Keratinocyte (primary cell): Measurements from ENCODE around the gene PHRF1. TPM values are rescaled to one million over a fixed set of nuclear protein-coding genes. Genes with fewer than 3 reads are reported as not detected.

Experiments used
- DNase-seq: peaks from one replicate; pipeline ENCODE4 v3.0.0-alpha.2; 2011; ENCODE audit warnings: low read depth, missing footprints, low spot score
- FAIRE-seq: peaks from 2 replicates; lab custom pipeline; 2011; peaks lifted over from hg19 to GRCh38; lab: Jason Lieb, UNC
- H2AFZ ChIP-seq: 2 replicates; pipeline ENCODE4 v1.6.0; 2012; ENCODE audit warnings: low read length, control low read depth, inconsistent platforms; ENCODE audit not compliant: control insufficient read depth
- H3K27ac ChIP-seq: 2 replicates; pipeline ENCODE4 v1.5.1; 2011; ENCODE audit warnings: low read length; ENCODE audit not compliant: control insufficient read depth, insufficient read depth
- H3K27me3 ChIP-seq: 3 replicates; pipeline ENCODE4 v1.6.0; 2011; ENCODE audit warnings: low read length; ENCODE audit not compliant: control insufficient read depth, insufficient read depth; ENCODE audit errors: extremely low read depth
- H3K36me3 ChIP-seq, 2 experiments: 2 replicates in 1 of 2; 3 replicates in 1 of 2; pipeline ENCODE4 v1.5.1; 2011; ENCODE audit warnings: low read length in 2 of 2, mild to moderate bottlenecking in 1 of 2; ENCODE audit not compliant: control insufficient read depth in 2 of 2, insufficient read depth in 2 of 2; ENCODE audit errors: extremely low read depth in 1 of 2
- H3K4me1 ChIP-seq: 3 replicates; pipeline ENCODE4 v1.5.1; 2011; ENCODE audit warnings: low read length; ENCODE audit not compliant: control insufficient read depth, insufficient read depth; ENCODE audit errors: extremely low read depth
- H3K4me2 ChIP-seq: 3 replicates; pipeline ENCODE4 v1.6.0; 2011; ENCODE audit warnings: low read depth, low read length; ENCODE audit not compliant: control insufficient read depth, insufficient read depth; ENCODE audit errors: extremely low read depth
- H3K4me3 ChIP-seq, 3 experiments: fragments of 200-600 bp in 1 of 3; sonication (generic) in 1 of 3; 2 replicates in 2 of 3; 3 replicates in 1 of 3; pipeline ENCODE4 v1.5.1; 2011 to 2016; ENCODE audit warnings: low read length in 3 of 3, mild to moderate bottlenecking in 3 of 3, control low read depth in 2 of 3, inconsistent platforms in 1 of 3, low read depth in 1 of 3, mixed read lengths in 1 of 3, mixed run types in 1 of 3, moderate library complexity in 1 of 3; ENCODE audit not compliant: control insufficient read depth in 2 of 3, insufficient read depth in 2 of 3; ENCODE audit errors: extremely low read depth in 1 of 3
- H3K79me2 ChIP-seq: 2 replicates; pipeline ENCODE4 v1.6.0; 2012; ENCODE audit warnings: low read length; ENCODE audit not compliant: control insufficient read depth, insufficient read depth
- H3K9ac ChIP-seq: 3 replicates; pipeline ENCODE4 v1.6.0; 2011; ENCODE audit warnings: low read length; ENCODE audit not compliant: control insufficient read depth, insufficient read depth; ENCODE audit errors: extremely low read depth
- H3K9me1 ChIP-seq: 3 replicates; pipeline ENCODE4 v1.6.0; 2011; ENCODE audit warnings: low read length; ENCODE audit not compliant: control insufficient read depth, insufficient read depth; ENCODE audit errors: extremely low read depth
- H3K9me3 ChIP-seq: 2 replicates; pipeline ENCODE4 v1.5.1; 2012; ENCODE audit warnings: low read depth, low read length; ENCODE audit not compliant: control insufficient read depth
- H4K20me1 ChIP-seq: 3 replicates; pipeline ENCODE4 v1.6.0; 2011; ENCODE audit warnings: low read length; ENCODE audit not compliant: control insufficient read depth, insufficient read depth; ENCODE audit errors: extremely low read depth
- CTCF ChIP-seq, 3 experiments: IDR thresholded peaks in 1 of 3; conservative IDR thresholded peaks in 1 of 3; optimal IDR thresholded peaks in 1 of 3; 2 replicates in 2 of 3; 3 replicates in 1 of 3; pipeline versions ENCODE3 to v1.5.1; 2011; ENCODE audit warnings: low read length in 3 of 3, mild to moderate bottlenecking in 3 of 3, moderate library complexity in 2 of 3, control low read depth in 1 of 3, inconsistent platforms in 1 of 3; ENCODE audit not compliant: insufficient read depth in 2 of 3; ENCODE audit errors: extremely low read depth in 1 of 3
- EZH2 ChIP-seq: IDR thresholded peaks from one replicate; pipeline ENCODE4 v1.6.1; 2012; ENCODE audit warnings: inconsistent platforms, mild to moderate bottlenecking, low read length, moderate library complexity
- dilution Hi-C: fragments of 300-500 bp; cut with MboI; formaldehyde crosslinking; loops from one replicate; pipeline ENCODE4 v1.7.0; 2020; ENCODE audit warnings: low sequenced_read_pairs; ENCODE audit not compliant: extremely low pct_ligation_motif_present
- polyA plus RNA-seq, 5 experiments: library from polyadenylated mRNA; depleted of rRNA in 3 of 5; stranded (reverse) in 3 of 5; stranded (forward) in 1 of 5; unstranded in 1 of 5; fragments of >200 nt; gene quantifications; 1 replicate in 1 of 5; 2 replicates in 3 of 5; 3 replicates in 1 of 5; pipeline versions ENCODE4 v1.2.1 to v1.2.3, GENCODE V29; 2011 to 2012; ENCODE audit warnings: missing spikeins in 2 of 5, low read depth in 1 of 5, low replicate concordance in 1 of 5

Gene PHRF1
- polyA plus RNA-seq, 1 donor (not counting 4 experiments of a cell fraction or from before 2014, with no cell fraction given) = 10.7 TPM

DNA sequence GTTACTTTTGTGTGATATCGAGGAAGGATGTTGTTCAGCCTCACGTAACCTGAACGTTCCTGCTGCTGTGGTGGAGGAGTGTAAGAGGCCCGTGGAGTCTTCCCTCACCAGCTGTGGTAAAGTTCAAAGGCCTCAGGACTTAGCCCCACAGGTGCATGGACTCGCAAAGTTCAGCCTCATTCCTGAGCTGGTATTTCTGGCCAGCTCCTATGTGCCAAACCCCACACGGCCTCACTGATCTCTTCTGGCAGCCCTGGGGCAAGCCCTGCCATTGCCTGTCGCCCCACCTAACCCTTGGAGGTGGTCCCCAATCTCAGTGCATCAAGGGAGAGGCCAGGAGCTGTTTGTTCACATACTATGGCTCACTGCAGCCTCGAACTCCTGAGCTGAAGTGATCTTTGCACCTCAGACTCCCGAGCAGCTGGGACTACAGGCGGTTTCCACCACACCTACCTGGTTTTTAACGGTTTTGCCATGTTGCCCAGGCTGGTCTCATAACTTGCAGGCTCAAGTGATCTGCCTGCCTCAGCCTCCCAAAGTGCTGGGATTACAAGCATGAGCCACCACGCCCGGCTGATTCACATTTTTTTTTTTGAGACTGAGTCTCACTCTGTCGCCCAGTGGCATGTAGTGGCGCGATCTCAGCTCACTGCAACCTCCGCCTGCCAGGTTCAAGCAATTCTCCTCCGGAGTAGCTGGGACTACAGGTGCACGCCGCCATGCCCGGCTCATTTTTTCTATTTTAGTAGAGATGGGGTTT lies 2.2 kb downstream of the PHRF1 start:
- DNase-seq = no peak
- Histone ChIP-seq H3K79me2 (peaks cover 64% of the 10 kb centered on the region), H4K20me1 (peaks cover 46% of the 10 kb centered on the region), H3K9me1 (peaks cover 8% of the 10 kb centered on the region), H3K9me3 (no peaks in the 10 kb centered on the region), H3K4me2 (peak overlapping the region; percentile 97), H2AFZ (no peak overlapping the region), H3K4me3 (peak overlapping the region in 2 of 3 experiments; percentile 96 to 97), H3K36me3 (peaks cover 8 to 18% of the 10 kb centered on the region in 2 experiments), H3K9ac (peak overlapping the region; percentile 99), H3K27ac (peak overlapping the region; percentile 51), H3K4me1 (peaks cover 37% of the 10 kb centered on the region), H3K27me3 (no peaks in the 10 kb centered on the region)
- dilution Hi-C loops = no loop called here
- no peak for FAIRE-seq
- TF ChIP-seq EZH2 = no peak
- no peak for TF ChIP-seq CTCF (optimal IDR thresholded peaks at IDR 0.05 in 1 of 3, IDR thresholded peaks at IDR 0.05 in 1 of 3, conservative IDR thresholded peaks at IDR 0.05 in 1 of 3; ENCODE audit: extremely low read depth in 1 of 3, insufficient read depth in 2 of 3, low read length in 3 of 3)

DNA sequence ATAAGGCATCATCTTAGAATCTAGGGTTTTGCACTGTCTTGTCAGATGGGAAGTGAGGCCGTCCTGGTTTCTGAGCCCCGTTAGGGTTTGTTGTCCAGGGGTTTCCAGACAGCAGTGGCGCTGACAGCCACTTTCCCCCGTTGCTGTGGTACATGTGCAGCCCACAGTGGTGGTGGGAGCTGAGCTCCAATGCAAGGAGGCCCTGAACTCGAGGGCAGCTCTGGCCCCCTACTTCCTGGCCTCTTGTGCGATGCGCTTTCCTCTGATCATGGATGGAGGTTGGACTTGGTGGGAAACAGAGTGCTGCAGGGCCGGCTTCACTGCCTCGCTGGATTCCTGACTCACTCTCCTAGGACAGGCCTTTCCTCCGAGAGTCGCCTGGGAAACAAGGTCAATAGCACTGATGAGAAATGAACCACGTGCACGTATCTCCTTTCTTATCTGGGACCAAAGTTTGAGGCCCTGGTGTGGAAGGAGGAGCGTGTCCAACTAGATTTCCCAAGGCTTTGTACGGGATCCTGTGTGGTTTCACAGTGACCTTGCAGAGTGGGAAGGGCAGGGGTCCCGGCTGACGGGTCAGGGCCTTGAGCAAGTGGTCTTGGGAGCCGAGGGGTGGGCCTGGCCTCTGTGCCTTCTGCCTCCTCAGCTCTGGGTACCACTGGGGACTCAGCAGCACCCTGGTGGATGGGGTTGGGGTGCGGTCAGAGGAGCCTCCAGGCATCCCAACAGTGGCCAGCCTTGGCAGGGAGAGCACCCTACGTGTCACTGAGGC lies 3.7 kb downstream of the PHRF1 start:
- H3K27ac ChIP-seq = peak overlapping the region; percentile 6
- peaks cover 12 to 25% of the 10 kb centered on the region in 2 experiments for H3K36me3 ChIP-seq
- H3K9me3 ChIP-seq = no peaks in the 10 kb centered on the region
- DNase-seq (no peak), FAIRE-seq (no peak)
- H3K79me2 ChIP-seq = peaks cover 78% of the 10 kb centered on the region
- TF ChIP-seq EZH2 (no peak), CTCF (optimal IDR thresholded peaks at IDR 0.05 in 1 of 3, IDR thresholded peaks at IDR 0.05 in 1 of 3, conservative IDR thresholded peaks at IDR 0.05 in 1 of 3; ENCODE audit: extremely low read depth in 1 of 3, insufficient read depth in 2 of 3, low read length in 3 of 3) (no peak)
- dilution Hi-C loops = no loop called here
- H3K4me3 ChIP-seq = no peak overlapping the region
- no peaks in the 10 kb centered on the region for H3K27me3 ChIP-seq
- peaks cover 27% of the 10 kb centered on the region for H3K4me1 ChIP-seq
- peaks cover 50% of the 10 kb centered on the region for H4K20me1 ChIP-seq
- H3K9me1 ChIP-seq = peaks cover 8% of the 10 kb centered on the region
- H3K4me2 ChIP-seq = no peak overlapping the region
- no peak overlapping the region for H2AFZ ChIP-seq
- H3K9ac ChIP-seq = no peak overlapping the region
